Articular chondrocyte of knee joint (primary cell): ENCODE data around the gene AIMP1. TPM values are rescaled to one million over a fixed set of nuclear protein-coding genes. Genes with fewer than 3 reads are reported as not detected.

ENCODE experiments used
- total RNA-seq: library from RNA; depleted of rRNA; stranded (reverse); fragments of >200 nt; gene quantifications from 2 replicates; pipeline ENCODE4 v1.2.3, GENCODE V29; 2012

Gene AIMP1
- 47.7 and 50.5 TPM in 2 replicates for total RNA-seq

GRCh38 chr4:106315968-106316772, at the start of gene AIMP1, which contains the start of gene TBCK:
Gene AIMP1 (plus strand): TSS chr4:106316550. CDS start chr4:106325010, 8,460 bp downstream.
Gene TBCK (minus strand): TSS chr4:106316209. CDS start chr4:106308960, 7,249 bp downstream.

DNA sequence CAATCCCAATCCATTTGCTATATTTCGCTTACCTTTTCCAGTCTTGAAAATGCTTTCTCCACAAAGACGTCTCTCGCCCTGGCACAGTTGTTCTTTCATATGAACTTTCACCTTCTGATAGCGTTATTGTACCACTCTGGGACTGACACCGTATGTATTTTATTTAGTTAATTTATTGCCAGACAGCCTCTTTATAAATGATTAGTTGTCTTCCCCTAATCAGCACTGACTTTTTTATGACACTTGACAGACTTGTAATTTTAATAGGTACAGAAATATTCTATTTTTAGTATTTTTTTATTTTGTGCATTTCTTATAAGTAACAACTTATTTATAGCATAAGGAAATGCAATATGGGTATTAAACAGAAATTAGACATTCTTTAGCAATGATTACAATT, 52.3 kb downstream of the AIMP1 start, which contains the start of gene GIMD1:
GIMD1 (minus strand) TSS at position 101 of the 400 bp plus-strand sequence. CDS start 1,343 bp downstream, outside the sequence.

Other genes with a start within 250 kb of the AIMP1 start
- 84.2 and 102 TPM in 2 replicates for gene TBCK, start 341 bp upstream of the AIMP1 start, total RNA-seq
- not detected in 2 replicates for gene GIMD1, start 52.2 kb downstream of the AIMP1 start, total RNA-seq